Breast epithelium (tissue), 4 donors: ENCODE data around the gene TSR3. TPM values are rescaled to one million over a fixed set of nuclear protein-coding genes. Genes with fewer than 3 reads are reported as not detected.

Source experiments
- DNase-seq, 2 donors: peaks; one replicate each; pipeline ENCODE4 v3.0.0-alpha.2; 2019; ENCODE audit warnings: low spot score in 2 of 2
- H3K27ac ChIP-seq, 2 donors: fragments of 200-600 bp; sonication (generic) in 1 of 2; one replicate each; pipeline ENCODE4 v1.5.1; 2016 to 2019; ENCODE audit warnings: mild to moderate bottlenecking in 1 of 2
- H3K27me3 ChIP-seq, 2 donors: fragments of 200-600 bp; sonication (generic) in 1 of 2; one replicate each; pipeline versions ENCODE4 v1.5.1 to v1.6.0; 2017 to 2019; ENCODE audit warnings: control low read depth in 1 of 2, mild to moderate bottlenecking in 1 of 2
- H3K36me3 ChIP-seq: fragments of 200-600 bp; one replicate; pipeline ENCODE4 v1.5.1; 2019
- H3K4me1 ChIP-seq, 2 donors: fragments of 200-600 bp; sonication (generic); one replicate each; pipeline ENCODE4 v1.5.1; 2016 to 2019; ENCODE audit warnings: control low read depth in 1 of 2
- H3K4me3 ChIP-seq, 3 donors: fragments of 200-600 bp; sonication (generic); 1 replicate in 2 of 3; 2 replicates in 1 of 3; pipeline ENCODE4 v1.5.1; 2016 to 2019; ENCODE audit warnings: mild to moderate bottlenecking in 3 of 3, moderate library complexity in 2 of 3
- H3K9me3 ChIP-seq, 2 donors: fragments of 200-600 bp; sonication (generic) in 1 of 2; one replicate each; pipeline ENCODE4 v1.5.1; 2016 to 2019; ENCODE audit warnings: control low read depth in 1 of 2
- POLR2A ChIP-seq: fragments of 450-650 bp; IDR thresholded peaks from one replicate; pipeline ENCODE4 v1.6.1; 2016; ENCODE audit warnings: antibody characterized with exemption, mild to moderate bottlenecking, moderate library complexity
- POLR2AphosphoS5 ChIP-seq, 3 donors: sonication (generic); formaldehyde crosslinking; IDR thresholded peaks; one replicate each; pipeline ENCODE4 v1.6.1; 2017; ENCODE audit warnings: antibody characterized with exemption in 3 of 3
- intact Hi-C: fragments of 100-400 bp; cut with DNase I; formaldehyde crosslinking; loops from one replicate; pipeline ENCODE4 v1.15.1; 2023; ENCODE audit warnings: low total_unique reads
- total RNA-seq, 3 donors: library from RNA; depleted of rRNA; stranded (reverse); fragments of >200 nt; gene quantifications; one replicate each; pipeline ENCODE4 v1.1.0, GENCODE V29; 2016
- TF ChIP-seq, protein P1 (sequence below), 3 donors: fragments of 450-650 bp; IDR thresholded peaks; one replicate each; pipeline ENCODE4 v1.5.1; 2016 to 2017; ENCODE audit warnings: antibody characterized with exemption in 3 of 3, mild to moderate bottlenecking in 3 of 3, moderate library complexity in 3 of 3

The TSR3 gene
- total RNA-seq, 3 donors from 2014 or later: 54.4 to 72.3 (median 59.6) TPM

- no peak for TF ChIP-seq POLR2AphosphoS5 (IDR thresholded peaks at IDR 0.05)
- TF ChIP-seq, protein P1, sequence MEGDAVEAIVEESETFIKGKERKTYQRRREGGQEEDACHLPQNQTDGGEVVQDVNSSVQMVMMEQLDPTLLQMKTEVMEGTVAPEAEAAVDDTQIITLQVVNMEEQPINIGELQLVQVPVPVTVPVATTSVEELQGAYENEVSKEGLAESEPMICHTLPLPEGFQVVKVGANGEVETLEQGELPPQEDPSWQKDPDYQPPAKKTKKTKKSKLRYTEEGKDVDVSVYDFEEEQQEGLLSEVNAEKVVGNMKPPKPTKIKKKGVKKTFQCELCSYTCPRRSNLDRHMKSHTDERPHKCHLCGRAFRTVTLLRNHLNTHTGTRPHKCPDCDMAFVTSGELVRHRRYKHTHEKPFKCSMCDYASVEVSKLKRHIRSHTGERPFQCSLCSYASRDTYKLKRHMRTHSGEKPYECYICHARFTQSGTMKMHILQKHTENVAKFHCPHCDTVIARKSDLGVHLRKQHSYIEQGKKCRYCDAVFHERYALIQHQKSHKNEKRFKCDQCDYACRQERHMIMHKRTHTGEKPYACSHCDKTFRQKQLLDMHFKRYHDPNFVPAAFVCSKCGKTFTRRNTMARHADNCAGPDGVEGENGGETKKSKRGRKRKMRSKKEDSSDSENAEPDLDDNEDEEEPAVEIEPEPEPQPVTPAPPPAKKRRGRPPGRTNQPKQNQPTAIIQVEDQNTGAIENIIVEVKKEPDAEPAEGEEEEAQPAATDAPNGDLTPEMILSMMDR (IDR thresholded peaks at IDR 0.05): no peak
- TF ChIP-seq POLR2A: no peak
- DNase-seq: no peak
- Histone ChIP-seq H3K4me1 (peaks cover 0 to 1% of the 10 kb centered on the region in 2 donors), H3K36me3 (peaks cover 13% of the 10 kb centered on the region), H3K9me3 (no peaks in the 10 kb centered on the region), H3K27me3 (no peaks in the 10 kb centered on the region), H3K27ac (no peak overlapping the region), H3K4me3 (no peak overlapping the region)
- intact Hi-C loops: loop anchor here (10.0 kb wide), 1 partner anchor 97 kb away; the partner anchor contains the start of gene UNKL
These were observed 33.5 kb downstream of the TSR3 start for GRCh38 chr16:1318268-1318545.

DNA sequence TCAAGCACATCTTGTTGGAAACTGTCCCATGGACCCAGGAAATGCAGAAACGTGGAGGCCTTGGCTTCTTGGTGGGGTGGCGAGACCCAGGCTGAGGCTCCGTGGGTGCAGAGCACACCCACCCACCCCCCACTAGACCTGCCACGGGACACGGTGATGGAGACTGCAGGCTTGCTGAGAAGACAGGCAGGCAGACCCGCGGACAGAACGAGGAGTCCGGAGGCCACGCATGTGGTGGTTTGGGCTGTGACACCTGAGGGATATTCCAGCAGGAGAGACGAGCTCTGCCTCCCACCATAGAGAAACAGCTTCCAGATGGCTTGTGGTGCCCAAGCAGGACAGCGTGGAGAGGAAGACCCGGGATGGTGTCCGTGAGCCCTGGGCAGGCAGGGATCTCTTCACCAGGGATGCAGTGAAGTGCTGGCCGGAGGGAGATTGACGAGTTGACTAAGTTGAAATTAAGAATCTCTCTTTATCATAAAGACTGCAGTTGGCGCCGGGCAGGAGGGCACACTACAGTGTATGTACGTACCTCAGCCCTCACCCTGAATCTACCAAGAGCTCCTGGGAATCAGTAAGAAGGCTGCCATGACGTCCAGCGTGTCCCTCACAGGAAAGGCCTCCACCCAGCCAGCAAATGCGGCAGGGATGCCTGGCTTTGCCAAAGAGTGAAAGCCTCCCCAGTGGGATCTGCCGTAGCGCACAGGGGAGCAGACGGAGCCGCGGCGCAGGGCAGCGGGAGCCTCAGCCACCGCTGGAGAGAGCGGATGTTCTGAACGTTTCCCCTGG, 34.0 kb downstream of the TSR3 start:
- peaks cover 3 to 4% of the 10 kb centered on the region in 2 donors for H3K4me1 ChIP-seq
- H3K27ac ChIP-seq: no peak overlapping the region
- TF ChIP-seq POLR2A (no peak), POLR2AphosphoS5 (IDR thresholded peaks at IDR 0.05) (no peak)
- TF ChIP-seq, protein P1 (IDR thresholded peaks at IDR 0.05): no peak
- intact Hi-C loops: loop anchor here (10.0 kb wide), 1 partner anchor 97 kb away; the partner anchor contains the start of gene UNKL
- no peak for DNase-seq
- peaks cover 13% of the 10 kb centered on the region for H3K36me3 ChIP-seq
- H3K4me3 ChIP-seq: no peak overlapping the region
- H3K9me3 ChIP-seq: no peaks in the 10 kb centered on the region
- no peaks in the 10 kb centered on the region for H3K27me3 ChIP-seq

DNA sequence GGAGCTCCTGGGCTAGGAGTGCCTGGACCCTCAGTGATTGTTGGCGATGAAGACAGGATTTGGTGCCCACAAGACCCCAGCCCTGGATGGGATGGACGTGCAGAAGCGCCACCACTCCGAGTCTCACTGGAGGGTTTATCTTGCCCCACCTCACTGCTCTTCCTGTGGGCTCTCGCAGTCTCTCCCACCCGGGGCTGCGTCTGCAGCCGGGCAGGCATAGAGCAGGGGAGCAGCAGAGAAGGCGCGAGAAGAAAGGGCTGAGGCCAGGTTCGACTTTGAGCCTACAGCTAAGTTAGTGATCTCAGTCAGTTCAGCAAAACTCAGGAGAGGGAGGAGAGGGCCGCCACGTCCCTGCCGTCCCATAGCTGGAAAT, 35.7 kb downstream of the TSR3 start:
- H3K4me3 ChIP-seq: no peak overlapping the region
- TF ChIP-seq POLR2A (no peak), POLR2AphosphoS5 (IDR thresholded peaks at IDR 0.05) (no peak)
- TF ChIP-seq, protein P1 (IDR thresholded peaks at IDR 0.05): no peak
- DNase-seq: no peak
- H3K9me3 ChIP-seq: no peaks in the 10 kb centered on the region
- H3K27me3 ChIP-seq: no peaks in the 10 kb centered on the region
- intact Hi-C loops: loop anchor here (10.0 kb wide), 1 partner anchor 99 kb away; the partner anchor contains the start of gene UNKL
- H3K36me3 ChIP-seq: peaks cover 13% of the 10 kb centered on the region
- peaks cover 18% of the 10 kb centered on the region in 2 donors for H3K4me1 ChIP-seq
- no peak overlapping the region for H3K27ac ChIP-seq

DNA sequence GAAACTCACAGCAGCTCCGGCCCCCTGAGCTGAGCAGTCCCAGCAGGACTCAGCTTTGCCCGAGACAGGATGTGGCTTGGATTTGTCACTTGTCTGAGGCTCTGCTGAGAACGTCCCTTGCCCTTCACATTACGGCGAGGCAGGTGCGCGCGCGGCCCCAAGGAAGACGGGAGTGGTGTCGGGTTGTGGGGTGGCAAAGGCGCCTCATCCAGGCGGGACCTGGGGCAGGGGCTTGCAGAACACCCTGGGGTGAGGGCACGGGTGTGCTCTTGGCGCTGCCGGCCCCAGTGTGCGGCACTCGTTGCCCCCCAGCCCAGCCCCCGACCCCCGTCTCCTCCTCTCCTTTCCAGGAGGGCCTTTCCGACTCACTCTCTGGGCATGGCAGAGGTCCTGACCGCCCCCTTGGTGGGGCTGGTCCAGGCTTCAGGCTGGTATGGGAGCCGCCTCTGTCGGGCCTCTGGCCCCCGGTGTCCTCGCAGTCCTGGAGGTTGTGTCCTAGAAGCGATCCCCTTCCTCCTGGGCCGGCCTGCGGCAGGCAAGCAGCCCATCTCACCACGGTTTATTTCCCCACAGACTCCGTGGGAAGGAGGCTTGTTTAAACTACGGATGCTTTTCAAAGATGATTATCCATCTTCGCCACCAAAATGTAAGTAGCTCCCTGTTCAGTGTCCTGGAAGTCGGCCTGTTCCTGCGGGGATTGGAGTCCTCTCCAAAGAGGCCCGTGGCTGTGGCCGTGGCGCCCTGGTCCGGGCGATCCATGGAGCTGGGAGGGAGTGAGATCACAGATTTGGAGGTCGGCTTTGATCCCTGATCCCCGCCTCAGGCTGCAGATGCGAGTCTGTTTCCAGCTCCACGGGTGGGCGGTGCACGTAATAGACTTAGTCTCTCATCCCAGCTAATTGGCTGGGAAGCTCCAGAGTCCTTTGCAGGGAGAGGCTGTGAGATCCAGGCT, 36.3 kb downstream of the TSR3 start:
- Histone ChIP-seq H3K4me1 (peaks cover 18% of the 10 kb centered on the region in 2 donors), H3K4me3 (no peak overlapping the region), H3K27ac (no peak overlapping the region), H3K9me3 (no peaks in the 10 kb centered on the region), H3K27me3 (no peaks in the 10 kb centered on the region), H3K36me3 (peaks cover 7% of the 10 kb centered on the region)
- DNase-seq: no peak
- TF ChIP-seq POLR2AphosphoS5 (IDR thresholded peaks at IDR 0.05): no peak
- TF ChIP-seq, protein P1 (IDR thresholded peaks at IDR 0.05): no peak
- no peak for TF ChIP-seq POLR2A
- intact Hi-C loops: loop anchor here (10.0 kb wide), 1 partner anchor 99 kb away; the partner anchor contains the start of gene UNKL
